ENCODE results near the gene PHF21B. TPM values are rescaled to one million over a fixed set of nuclear protein-coding genes. Genes with fewer than 3 reads are reported as not detected.
"Not testable (repeated sequence)": the region's sequence is repeated elsewhere in the genome, so short reads cannot be mapped to it uniquely, and the experiment has no call there.

Gene PHF21B
- total and polyA plus RNA-seq, 12 donors, result 0.30 to 4.4 (median 1.8) TPM

DNA sequence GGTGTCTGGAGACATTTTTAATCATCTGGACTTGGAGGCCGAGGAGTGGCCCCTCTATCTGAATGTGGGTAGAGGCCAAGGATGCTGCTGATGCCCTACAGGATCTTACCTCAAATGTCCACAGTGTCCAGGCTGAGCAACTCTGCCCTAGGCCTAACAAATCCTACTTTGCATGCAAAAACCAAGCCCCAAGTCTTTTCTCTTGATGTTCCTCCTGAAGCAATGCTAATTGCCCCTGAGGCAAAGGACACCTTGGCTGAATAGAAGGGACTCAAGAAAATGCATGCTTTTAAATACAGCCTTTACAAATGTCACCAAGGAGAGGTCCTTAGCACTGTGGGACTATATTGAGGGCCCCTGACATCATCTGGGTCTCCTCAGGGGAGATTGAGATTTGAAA, 43.8 kb upstream of the PHF21B start:
- DNase-seq, result no peak

GRCh38 chr22:45053094-45053493, 43.3 kb upstream of the PHF21B start:
- intact Hi-C loops (cut with DNase I), result no loop called here
- Histone ChIP-seq H3K27ac (no peak overlapping the region), H3K9me3 (replicated peaks in 1 of 3) (no peaks in the 10 kb centered on the region), H3K4me1 (replicated peaks in 1 of 2) (no peaks in the 10 kb centered on the region), H3K27me3 (peaks cover 19% of the 10 kb centered on the region), H3K36me3 (replicated peaks in 1 of 2) (no peaks in the 10 kb centered on the region), H3K4me3 (no peak overlapping the region)
- DNase-seq, result no peak
- no peak for TF ChIP-seq CTCF (IDR thresholded peaks at IDR 0.05)
- 63 to 71% (median 70%) methylated on average over 1 of the region's 1 CpG for WGBS, 4 donors

More for the DNA sequence above, 43.8 kb upstream of the PHF21B start:
- H3K4me3 ChIP-seq, result no peak overlapping the region
- 50 to 62% (median 56%) methylated on average over 1 of the region's 1 CpG for WGBS, 4 donors
- no peaks in the 10 kb centered on the region for H3K36me3 ChIP-seq (replicated peaks in 1 of 2)
- H3K27ac ChIP-seq, result no peak overlapping the region
- intact Hi-C loops (cut with DNase I), result no loop called here
- TF ChIP-seq CTCF (IDR thresholded peaks at IDR 0.05), result no peak
- no peak for TF ChIP-seq POLR2A (IDR thresholded peaks at IDR 0.05)
- H3K27me3 ChIP-seq, result peaks cover 19% of the 10 kb centered on the region
- no peaks in the 10 kb centered on the region for H3K4me1 ChIP-seq (replicated peaks in 1 of 2)
- no peaks in the 10 kb centered on the region for H3K9me3 ChIP-seq (replicated peaks in 1 of 3)

DNA sequence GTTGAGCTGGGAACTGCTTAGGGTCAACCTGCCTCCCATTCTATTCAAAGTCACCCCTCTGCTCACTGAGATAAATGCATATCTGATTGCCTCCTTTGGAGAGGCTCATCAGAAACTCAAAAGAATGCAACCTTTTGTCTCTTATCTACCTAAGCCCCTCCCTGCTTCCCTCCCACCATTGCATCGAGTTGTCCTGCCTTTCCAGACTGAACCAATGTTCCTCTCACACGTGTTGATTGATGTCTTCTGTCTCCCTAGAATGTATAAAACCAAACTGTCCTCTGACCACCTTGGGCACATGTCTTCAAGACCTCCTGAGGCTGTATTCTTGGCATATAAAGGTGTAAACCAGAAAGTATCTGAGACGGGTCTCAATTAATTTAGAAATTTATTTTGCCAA, 42.9 kb upstream of the PHF21B start:
- peaks cover 19% of the 10 kb centered on the region for H3K27me3 ChIP-seq
- WGBS, 4 donors, result 30 to 44% (median 31%) methylated on average over 3 of the region's 3 CpGs
- H3K4me3 ChIP-seq; H3K36me3 ChIP-seq (replicated peaks in 1 of 2); H3K4me1 ChIP-seq (replicated peaks in 1 of 2); DNase-seq; intact Hi-C loops (cut with DNase I); H3K27ac ChIP-seq; H3K9me3 ChIP-seq (replicated peaks in 1 of 3): not testable (repeated sequence)

- Histone ChIP-seq H3K27me3 (peaks cover 19% of the 10 kb centered on the region), H3K36me3 (replicated peaks in 1 of 2) (no peaks in the 10 kb centered on the region)
- DNase-seq, result no peak
Measured at GRCh38 chr22:45051946-45052345, 42.1 kb upstream of the PHF21B start.

More at GRCh38 chr22:45051946-45052345, 42.1 kb upstream of the PHF21B start:
- WGBS, 4 donors, result 83 to 94% (median 87%) methylated on average over 9 to 10 of the region's 10 CpGs
- no peaks in the 10 kb centered on the region for H3K9me3 ChIP-seq (replicated peaks in 1 of 3)
- TF ChIP-seq CTCF (IDR thresholded peaks at IDR 0.05) (no peak), POLR2A (IDR thresholded peaks at IDR 0.05) (no peak)
- intact Hi-C loops (cut with DNase I), result no loop called here
- no peak overlapping the region for H3K27ac ChIP-seq
- no peaks in the 10 kb centered on the region for H3K4me1 ChIP-seq (replicated peaks in 1 of 2)
- no peak overlapping the region for H3K4me3 ChIP-seq
